KOPT-K1 (cell line): ENCODE data around the gene UNC93A.
"Not testable (repeated sequence)": the region's sequence is repeated elsewhere in the genome, so short reads cannot be mapped to it uniquely, and the experiment has no call there.

Source experiments
- H3K27ac ChIP-seq: fragments of 200-600 bp; sonication (generic); 2 replicates; pipeline ENCODE4 v1.5.1; 2016; ENCODE audit warnings: antibody characterized with exemption, mild to moderate bottlenecking, low read depth, low read length; ENCODE audit not compliant: poor library complexity, severe bottlenecking
- H3K36me3 ChIP-seq: fragments of 200-600 bp; sonication (generic); 2 replicates; pipeline ENCODE4 v1.5.1; 2017; ENCODE audit warnings: antibody characterized with exemption, mild to moderate bottlenecking, low read length, moderate library complexity; ENCODE audit not compliant: insufficient read depth
- H3K9me3 ChIP-seq: fragments of 200-600 bp; sonication (generic); 2 replicates; pipeline ENCODE4 v1.5.1; 2017; ENCODE audit warnings: antibody characterized with exemption, low read length, mild to moderate bottlenecking; ENCODE audit not compliant: insufficient read depth, poor library complexity, severe bottlenecking

Gene UNC93A

DNA sequence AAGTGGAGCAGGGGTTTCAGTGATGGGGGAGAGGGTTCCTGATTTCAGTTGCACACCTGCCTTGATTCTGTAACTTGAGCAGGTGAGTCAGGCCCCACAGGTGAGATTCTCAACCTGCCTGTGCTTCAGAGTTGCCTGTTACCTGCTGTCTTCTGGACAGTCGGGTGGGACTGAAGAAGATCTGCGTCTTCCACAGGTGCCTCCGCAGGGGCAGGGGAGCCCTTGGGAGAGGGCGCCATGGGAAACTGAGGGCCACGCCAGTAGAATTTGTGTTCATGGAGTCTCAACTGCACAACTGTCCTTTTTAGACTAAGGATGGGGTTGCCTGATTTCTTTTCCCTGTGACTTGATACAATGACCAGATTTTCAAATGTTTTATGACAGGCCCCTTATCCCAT, 5.2 kb downstream of the UNC93A start:
- Histone ChIP-seq H3K36me3 (no peaks in the 10 kb centered on the region), H3K27ac (no peak overlapping the region), H3K9me3 (no peaks in the 10 kb centered on the region)

DNA sequence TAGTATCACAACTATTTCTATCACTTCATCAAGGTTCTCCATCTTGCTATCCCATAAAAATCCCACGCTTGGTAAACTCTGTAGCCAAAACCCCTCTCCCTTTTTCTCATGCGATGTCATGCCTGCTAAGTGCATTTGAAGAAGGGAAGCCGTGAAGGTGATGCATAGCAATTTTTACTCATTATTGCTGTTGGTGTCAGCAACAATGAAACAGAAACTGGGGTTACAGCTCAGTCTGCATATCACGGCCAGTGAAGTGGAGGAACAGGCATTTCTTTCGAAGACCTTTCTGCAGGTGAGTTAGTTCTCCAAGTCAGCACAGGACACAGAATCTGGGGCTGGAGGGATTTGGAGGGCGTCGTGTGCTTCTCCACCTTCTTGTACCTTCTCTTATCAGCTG, 5.8 kb downstream of the UNC93A start:
- Histone ChIP-seq H3K36me3 (no peaks in the 10 kb centered on the region), H3K9me3 (no peaks in the 10 kb centered on the region), H3K27ac (no peak overlapping the region)

DNA sequence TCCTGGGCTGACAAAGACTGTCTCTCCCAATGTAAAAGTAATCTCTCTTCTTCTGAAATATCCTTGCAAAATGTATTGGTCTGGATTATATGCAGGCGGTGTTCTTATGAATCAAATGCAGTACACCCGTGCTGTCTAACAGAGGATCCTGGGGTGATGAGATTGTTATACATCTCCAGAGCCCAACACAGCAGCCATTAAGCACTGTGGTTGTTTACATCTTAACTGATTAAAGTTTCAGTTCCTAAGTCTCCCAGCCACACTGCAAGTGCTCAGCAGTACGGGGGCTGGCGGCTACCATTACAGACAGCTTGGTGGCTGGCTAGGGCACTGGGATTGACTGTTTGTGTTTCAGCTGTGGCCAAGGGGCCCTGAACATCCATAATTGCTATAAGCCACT, 7.0 kb downstream of the UNC93A start:
- H3K36me3 ChIP-seq: no peaks in the 10 kb centered on the region

DNA sequence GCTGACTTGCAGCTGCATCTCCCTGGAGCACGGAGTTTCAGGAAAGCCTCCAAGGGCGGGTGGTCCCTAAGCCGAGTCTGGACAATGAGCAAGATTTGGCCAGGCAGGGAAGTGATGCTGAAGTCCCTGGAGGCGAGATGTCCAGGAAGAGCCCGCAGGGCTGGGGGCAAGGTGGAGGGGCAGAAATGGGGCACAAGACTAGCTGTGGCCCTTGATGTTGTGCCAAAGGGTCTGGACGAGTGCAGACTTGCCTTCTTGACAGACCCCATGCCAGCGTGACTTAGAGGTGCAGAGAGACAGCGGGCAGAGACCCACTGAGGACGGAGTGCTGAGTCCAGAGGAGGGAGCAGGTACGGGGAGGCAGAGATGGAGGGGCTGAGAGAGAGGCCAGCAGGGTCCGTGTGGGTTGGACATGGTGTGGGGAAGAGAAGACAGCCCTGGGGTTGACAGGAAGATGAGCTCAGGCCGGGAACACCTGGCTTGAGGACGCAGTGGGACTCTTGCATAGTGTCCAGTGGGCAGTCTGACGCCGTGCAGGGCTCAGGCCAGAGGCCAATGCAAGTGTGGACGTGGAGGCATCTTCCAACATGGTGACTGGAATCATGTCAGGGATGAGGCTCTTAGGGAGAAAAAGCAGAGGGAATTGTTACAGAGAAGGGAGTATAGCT, 8.7 kb downstream of the UNC93A start:
- Histone ChIP-seq H3K27ac (no peak overlapping the region), H3K9me3 (no peaks in the 10 kb centered on the region), H3K36me3 (no peaks in the 10 kb centered on the region)

More for the DNA sequence above, 7.0 kb downstream of the UNC93A start:
- no peaks in the 10 kb centered on the region for H3K9me3 ChIP-seq
- H3K27ac ChIP-seq: no peak overlapping the region

DNA sequence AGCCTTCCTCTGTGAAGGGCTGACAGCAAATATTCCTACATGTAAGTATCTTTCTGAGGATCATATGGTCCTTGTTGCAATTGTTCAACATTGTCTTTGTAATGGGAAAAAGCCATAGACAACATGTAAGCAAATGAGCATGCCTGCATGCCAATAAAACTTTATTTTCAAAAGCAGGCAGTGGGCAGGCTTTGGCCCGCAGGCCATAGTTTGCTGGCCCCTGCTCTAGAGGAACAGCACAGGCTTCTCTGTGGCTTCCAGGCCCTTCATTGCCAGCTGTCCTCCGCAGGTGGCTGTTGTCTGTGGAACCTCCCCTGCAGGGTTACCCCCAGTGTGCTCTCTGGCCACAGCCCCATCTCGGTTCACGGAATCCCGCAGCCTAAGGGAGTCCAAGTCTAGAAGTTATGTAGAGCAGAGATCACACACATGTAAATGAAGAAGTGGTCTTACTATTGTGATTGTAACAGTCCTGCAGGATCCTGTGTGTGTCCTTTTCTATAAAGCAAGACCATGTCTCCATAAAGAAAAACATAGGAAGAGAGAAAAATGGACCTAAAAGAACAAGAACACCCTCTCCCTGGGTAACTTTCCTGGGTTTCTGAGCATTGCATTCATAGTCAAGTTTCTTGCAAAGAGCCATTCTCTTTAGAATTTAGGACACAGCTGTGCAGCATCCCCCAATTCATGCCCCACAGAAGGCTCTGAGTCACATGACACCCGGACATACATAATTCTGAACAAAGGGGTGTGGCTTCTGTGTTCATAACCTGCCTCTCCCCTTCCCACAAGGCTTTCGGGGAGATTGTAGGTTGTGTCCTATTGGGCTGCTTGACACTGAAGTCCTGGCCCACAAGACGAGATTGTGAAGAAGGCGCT, 10.0 kb downstream of the UNC93A start:
- H3K27ac ChIP-seq: no peak overlapping the region
- no peaks in the 10 kb centered on the region for H3K36me3 ChIP-seq
- no peaks in the 10 kb centered on the region for H3K9me3 ChIP-seq

DNA sequence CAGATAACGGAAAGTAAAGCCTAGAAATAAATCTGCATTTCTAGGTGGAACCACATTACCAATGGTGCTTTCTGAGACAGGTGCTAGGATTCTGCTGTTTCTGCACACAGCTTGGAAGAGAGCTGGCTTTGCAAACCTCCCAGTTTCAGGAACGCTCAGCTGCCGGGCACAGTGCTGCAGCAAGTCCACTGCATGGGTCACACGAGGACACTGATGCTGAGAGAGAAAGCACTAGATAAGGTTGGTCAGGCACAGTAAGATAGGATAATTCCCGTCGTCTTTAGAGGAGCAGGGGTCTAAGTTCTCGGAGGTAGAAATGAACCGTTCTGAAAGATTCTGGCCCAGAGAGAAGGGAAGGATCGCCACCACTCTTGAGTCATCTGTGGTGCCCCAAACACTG, 11.0 kb downstream of the UNC93A start:
- no peaks in the 10 kb centered on the region for H3K36me3 ChIP-seq
- H3K27ac ChIP-seq: no peak overlapping the region
- H3K9me3 ChIP-seq: no peaks in the 10 kb centered on the region

DNA sequence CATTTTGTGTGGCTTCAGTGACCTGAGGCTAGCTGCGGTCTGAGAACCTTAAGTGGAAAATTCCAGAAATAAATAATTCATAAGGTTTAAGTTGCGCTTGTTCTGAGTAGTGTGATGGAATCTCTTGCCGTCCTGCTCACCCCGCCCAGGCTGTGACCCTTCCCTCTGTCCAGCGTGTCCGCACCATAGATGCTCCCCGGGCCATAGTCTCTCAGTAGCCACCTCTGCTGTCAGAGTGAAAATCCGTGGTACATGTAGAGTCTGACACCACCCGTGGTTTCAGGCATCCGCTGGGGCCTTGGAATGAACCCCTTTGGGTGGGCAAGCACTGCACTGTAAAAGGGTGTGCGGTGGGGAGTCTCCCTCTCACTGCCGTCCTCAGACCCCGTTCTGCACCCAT, 11.7 kb downstream of the UNC93A start:
- Histone ChIP-seq H3K9me3 (no peaks in the 10 kb centered on the region), H3K36me3 (no peaks in the 10 kb centered on the region), H3K27ac (no peak overlapping the region)

DNA sequence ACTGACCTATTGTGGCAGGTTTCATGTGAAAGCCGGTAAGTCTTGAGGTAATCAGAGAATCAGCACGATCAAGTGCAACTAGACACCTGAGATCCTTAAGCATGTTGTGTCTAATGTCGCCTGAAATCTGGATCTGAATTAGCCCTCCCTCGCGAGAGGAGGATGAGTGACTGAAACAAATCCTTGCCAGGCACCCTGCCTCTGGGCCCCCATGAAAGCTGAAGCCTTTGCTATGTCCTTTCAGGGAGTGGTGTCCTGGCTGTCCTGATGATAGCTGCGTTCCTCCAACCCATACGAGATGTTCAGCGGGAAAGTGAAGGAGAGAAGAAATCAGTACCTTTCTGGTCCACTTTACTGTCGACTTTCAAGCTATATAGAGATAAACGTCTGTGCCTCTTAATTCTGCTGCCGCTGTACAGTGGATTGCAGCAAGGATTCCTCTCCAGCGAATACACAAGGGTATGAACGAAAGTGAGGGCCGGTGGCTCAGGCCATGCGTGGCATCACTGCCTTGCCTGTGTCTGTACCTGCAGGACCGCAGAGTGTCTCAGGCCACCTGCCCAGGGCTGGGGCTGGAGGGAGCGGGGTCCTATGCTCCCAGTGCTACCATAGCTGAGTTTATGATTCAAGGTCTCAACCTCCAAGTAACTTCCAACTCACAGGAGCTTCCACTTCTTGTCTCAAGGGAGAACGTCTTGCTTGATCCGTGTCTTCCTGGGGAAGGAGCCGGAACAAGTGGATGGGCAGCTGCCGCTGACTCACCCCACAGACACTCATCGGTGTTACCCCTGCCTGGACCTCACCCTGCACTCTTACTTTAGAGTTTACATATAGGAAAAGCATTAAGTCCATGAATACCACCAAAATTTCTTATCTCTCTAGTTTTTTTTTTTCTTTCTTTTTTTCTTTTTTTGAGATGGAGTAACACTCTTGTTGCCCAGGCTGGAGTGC, 12.8 kb downstream of the UNC93A start:
- no peaks in the 10 kb centered on the region for H3K9me3 ChIP-seq
- H3K36me3 ChIP-seq: no peaks in the 10 kb centered on the region
- H3K27ac ChIP-seq: no peak overlapping the region

DNA sequence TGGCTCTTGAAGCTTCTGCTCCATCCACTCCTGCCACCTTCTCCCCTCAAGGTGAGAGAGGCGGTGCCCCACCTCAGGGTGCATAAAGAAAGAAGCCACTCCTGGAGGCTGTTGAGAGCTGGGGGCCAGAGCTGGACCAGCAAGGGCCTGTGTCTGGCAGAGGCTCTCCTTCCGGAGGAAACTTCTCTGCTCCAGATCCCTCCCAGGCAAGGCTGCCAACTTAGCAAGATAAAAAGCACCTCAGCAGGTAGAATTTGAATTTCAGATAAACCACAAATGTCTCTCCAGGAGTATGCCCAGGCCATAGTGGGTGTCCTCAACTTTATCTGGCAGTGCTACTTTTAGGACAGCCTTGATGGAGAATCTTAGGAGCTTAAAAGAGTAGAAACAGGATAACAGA, 13.8 kb downstream of the UNC93A start:
- H3K27ac ChIP-seq: no peak overlapping the region
- H3K36me3 ChIP-seq: no peaks in the 10 kb centered on the region
- H3K9me3 ChIP-seq: no peaks in the 10 kb centered on the region

DNA sequence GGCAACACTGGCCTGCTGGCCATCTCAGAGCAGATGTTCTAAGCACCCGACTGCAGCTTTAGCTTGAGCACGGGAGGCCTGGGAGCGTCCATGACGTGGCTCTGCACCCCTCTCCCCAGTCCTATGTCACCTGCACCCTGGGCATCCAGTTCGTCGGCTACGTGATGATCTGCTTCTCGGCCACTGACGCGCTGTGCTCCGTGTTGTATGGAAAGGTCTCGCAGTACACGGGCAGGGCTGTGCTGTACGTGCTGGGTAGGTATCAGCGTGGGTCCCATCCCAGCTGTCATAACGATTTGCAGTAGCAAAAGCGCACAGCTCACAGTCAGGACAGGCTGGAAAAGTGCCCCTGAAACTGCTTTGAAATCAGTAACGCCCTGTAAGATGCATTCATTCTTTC, 14.7 kb downstream of the UNC93A start:
- Histone ChIP-seq H3K27ac (no peak overlapping the region), H3K9me3 (no peaks in the 10 kb centered on the region), H3K36me3 (no peaks in the 10 kb centered on the region)

DNA sequence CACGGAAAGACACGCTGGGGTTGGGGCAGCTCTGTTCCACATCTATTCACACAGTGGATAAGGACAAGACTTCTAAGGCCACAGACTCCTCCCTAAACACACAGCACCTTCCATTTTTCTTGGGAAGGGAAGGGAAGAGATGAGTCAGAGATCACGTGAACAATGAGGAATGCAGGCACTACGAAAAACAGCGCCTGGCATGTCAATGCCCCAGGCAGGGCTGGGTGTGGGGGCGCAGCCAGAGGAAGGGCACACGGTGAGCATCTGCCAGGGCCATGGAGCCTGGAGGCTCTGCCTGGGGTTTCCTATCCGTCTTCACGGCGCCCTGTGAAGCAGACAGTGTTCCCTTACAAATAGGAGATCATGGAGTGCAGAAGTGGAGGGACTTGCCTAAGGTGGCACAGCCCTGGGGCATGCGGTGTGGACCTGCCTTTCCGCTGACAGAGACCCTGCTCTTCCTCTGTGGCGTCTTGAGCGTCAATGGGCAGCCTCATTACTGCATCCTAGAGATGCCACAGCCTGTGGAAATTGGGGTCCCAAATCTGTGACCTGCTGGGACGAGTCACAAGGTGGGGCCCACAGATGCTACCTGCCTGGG, 15.4 kb downstream of the UNC93A start:
- Histone ChIP-seq H3K27ac (no peak overlapping the region), H3K9me3 (no peaks in the 10 kb centered on the region), H3K36me3 (no peaks in the 10 kb centered on the region)

DNA sequence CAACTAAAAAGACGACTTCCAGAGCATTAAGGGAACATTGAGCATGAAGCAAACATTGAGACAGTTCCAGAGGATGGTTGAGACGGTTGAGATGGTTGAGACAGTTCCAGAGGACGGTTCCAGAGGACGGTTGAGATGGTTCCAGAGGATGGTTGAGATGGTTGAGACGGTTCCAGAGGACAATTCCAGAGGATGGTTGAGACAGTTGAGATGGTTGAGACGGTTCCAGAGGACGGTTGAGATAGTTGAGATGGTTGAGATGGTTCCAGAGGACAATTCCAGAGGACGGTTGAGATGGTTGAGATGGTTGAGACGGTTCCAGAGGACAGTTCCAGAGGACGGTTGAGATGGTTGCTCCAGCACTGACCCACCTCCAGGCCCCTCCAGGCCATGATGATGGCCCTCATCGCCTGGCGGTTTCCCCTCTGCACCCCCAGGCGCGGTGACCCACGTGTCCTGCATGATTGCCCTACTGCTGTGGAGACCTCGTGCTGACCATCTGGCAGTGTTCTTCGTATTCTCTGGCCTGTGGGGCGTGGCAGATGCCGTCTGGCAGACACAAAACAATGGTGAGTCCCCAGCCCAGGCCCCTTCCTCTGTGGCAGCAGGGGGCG, 16.3 kb downstream of the UNC93A start:
- H3K27ac ChIP-seq: no peak overlapping the region
- no peaks in the 10 kb centered on the region for H3K36me3 ChIP-seq
- H3K9me3 ChIP-seq: no peaks in the 10 kb centered on the region

DNA sequence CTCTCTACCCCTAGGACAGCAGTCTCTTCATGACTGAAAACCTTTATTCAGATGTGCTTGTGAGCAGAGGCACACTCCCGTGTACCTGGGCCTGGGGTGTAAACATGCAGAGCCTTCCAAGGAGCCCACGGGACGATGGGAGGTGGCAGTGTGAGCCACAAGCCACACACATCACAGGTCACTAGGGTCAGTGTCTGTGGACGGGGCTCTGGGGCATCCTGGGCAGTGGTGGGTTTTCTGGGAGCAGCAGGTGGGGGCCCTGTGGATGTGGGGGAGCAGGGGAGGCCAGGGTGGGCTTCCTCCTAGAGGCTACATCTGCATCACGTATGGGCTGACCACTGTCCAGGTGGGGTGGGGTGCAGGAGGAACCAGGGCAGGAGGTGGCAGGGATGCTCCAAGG, 17.1 kb downstream of the UNC93A start:
- H3K9me3 ChIP-seq: no peaks in the 10 kb centered on the region
- H3K36me3 ChIP-seq: no peaks in the 10 kb centered on the region
- H3K27ac ChIP-seq: no peak overlapping the region

DNA sequence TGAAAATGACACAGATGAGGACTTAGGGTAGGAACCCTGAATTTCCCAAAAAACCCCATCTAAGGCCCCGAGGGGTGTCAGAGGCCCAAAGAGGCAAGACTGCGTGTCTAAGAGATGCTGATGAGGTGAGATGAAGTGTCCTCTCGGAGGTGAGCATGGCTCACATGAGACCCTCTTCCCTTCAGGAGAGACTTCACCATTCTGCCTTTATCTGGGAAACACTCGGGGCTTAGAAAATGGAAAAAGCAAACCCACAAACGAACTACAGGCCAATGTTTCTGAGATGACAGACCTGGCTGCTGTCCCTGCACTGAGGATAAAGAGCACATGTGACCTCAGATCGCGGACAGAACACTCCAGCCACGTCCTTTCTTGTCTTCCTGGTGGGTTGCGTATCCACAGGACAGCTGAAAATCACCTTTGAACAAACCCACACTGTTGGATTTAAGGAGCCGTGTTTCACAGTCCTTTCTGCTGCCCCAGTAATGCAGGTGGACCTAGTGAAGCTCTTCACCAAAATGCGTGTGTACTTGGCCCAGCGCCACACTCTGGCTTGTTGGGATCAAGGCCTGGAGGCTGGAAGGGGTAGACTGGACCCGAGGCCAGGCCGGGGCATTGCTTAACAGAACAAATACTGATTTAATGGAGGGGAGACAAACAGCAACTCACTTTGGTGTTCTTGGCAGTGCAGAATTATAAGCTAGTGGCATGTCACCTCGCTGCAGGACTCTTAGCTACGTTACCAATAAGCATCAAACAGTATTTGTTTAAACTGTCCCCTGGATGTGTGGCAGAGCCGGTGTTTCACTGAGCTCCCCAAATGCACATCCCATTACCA, 18.5 kb downstream of the UNC93A start:
- not testable (repeated sequence) for H3K9me3 ChIP-seq, H3K36me3 ChIP-seq, H3K27ac ChIP-seq
